Myometrial cell (primary cell): ENCODE measurements around the gene SYNC. TPM values are rescaled to one million over a fixed set of nuclear protein-coding genes. Genes with fewer than 3 reads are reported as not detected.

ENCODE experiments used
- total RNA-seq: library from RNA; depleted of rRNA; stranded (reverse); fragments of >200 nt; gene quantifications from 2 replicates; pipeline ENCODE4 v1.2.3, GENCODE V29; 2015

SYNC gene
- 17.9 and 19.5 TPM in 2 replicates for total RNA-seq

GRCh38 chr1:32702599-32703478 lies at the start of gene SYNC:
SYNC (minus strand) TSS chr1:32702770; CDS start chr1:32702660, 110 bp downstream.

DNA sequence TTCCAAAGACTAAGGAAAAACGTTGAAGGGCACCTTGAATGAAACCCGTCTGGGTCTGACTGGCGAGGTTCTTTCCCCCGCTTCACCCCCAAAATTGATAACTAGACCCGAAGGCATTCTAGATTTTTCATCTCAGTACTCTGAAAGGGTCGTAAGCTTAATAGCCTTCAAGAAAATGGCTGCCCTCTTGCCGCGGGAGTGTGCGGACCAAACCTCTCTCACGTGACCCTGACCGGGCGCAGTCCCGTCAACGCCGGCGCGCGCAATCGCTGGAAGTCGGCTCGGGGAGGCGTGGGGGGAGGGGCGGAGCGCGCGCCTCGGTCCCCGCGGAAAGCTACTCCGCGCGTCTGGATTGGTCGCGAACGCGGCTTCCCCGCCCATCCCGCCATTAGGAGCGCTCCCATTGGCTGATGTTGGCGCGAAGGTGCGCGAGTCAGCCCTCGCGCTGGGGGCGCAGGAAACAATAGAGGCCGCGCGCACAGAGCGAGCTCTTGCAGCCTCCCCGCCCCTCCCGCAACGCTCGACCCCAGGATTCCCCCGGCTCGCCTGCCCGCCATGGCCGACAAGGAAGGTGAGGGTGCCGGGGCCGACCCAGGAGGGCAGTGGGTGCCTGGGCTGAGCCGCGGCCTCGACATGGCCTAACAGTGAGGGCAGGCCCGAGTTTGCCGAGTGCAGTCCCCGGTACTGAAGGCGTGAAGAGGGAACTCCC lies 51.7 kb downstream of the SYNC start, which contains the start of gene RBBP4:
Gene RBBP4 (plus strand): TSS at position 457 of the 709 bp plus-strand sequence. CDS start 99 bp downstream, at position 556.

DNA sequence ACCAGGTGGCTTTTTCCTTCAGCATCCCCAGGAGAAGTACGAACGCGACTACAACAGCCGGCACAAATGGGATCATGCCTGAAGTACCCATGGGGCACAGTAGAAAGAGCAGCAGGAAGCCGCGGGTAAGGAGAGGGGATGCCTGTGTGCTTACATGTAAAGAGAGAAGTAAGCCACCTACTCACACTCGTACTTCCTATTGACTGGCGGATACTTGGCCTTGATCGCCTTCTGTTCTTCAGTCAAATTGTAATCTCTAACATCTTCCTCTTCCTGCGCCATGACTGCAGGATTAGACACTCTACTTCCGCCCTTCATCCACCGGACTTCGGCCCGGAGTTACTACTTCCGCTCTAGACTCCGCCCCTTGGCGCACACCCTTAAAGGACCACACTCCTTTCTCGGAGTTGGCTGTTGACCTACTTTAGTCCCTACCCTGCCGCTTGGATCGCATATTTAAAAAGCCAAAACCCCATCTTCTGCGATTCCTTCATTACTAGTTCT lies 52.3 kb downstream of the SYNC start, which contains the start of gene ZBTB8OS:
Gene ZBTB8OS (minus strand): TSS at position 303 of the 504 bp plus-strand sequence. CDS start 21 bp downstream, at position 282.

Other genes with a start within 250 kb of the SYNC start
- gene ZBTB8B, start 237.7 kb downstream of the SYNC start, total RNA-seq = not detected in 2 replicates
- 3.0 and 3.2 TPM in 2 replicates for gene ZBTB8A, start 163.3 kb downstream of the SYNC start, total RNA-seq
- 14.4 and 17.7 TPM in 2 replicates for gene ZBTB8OS, start 52.2 kb downstream of the SYNC start, total RNA-seq
- 93.7 and 111 TPM in 2 replicates for gene RBBP4, start 51.6 kb downstream of the SYNC start, total RNA-seq
- 183 and 202 TPM in 2 replicates for gene YARS1, start 114.6 kb upstream of the SYNC start, total RNA-seq
- gene S100PBP, start 114.9 kb upstream of the SYNC start, total RNA-seq = 17.0 and 25.3 TPM in 2 replicates
- gene FNDC5, start 168.1 kb upstream of the SYNC start, total RNA-seq = 0.58 TPM in 1 of 2 replicates, not detected in the other
- 0.29 TPM in 1 of 2 replicates, not detected in the other for gene HPCA, start 183.7 kb upstream of the SYNC start, total RNA-seq
- 95.9 and 125 TPM in 2 replicates for gene TMEM54, start 198.6 kb upstream of the SYNC start, total RNA-seq